Omental fat pad (tissue), 4 donors: ENCODE data around the gene LRRC46. TPM values are rescaled to one million over a fixed set of nuclear protein-coding genes. Genes with fewer than 3 reads are reported as not detected.

Experiments
- ATAC-seq: fragments of 150-250 bp; one replicate; pipeline ENCODE4 v1.9.1; 2016; ENCODE audit warnings: mild to moderate bottlenecking, moderate library complexity; ENCODE audit not compliant: low FRiP score
- DNase-seq: peaks from one replicate; pipeline ENCODE4 v3.0.0-alpha.2; 2019; ENCODE audit warnings: low spot score
- total RNA-seq, 4 donors: library from RNA; depleted of rRNA; stranded (reverse); fragments of >200 nt; gene quantifications; one replicate each; pipeline ENCODE4 v1.1.0, GENCODE V29; 2016
- TF ChIP-seq, protein P1 (sequence below), 3 donors: fragments of 450-650 bp; IDR thresholded peaks; one replicate each; pipeline ENCODE4 v1.5.1; 2016 to 2017; ENCODE audit warnings: antibody characterized with exemption in 3 of 3, mild to moderate bottlenecking in 3 of 3, moderate library complexity in 2 of 3

LRRC46 gene
- total RNA-seq, 4 donors from 2014 or later = 0.24 TPM; not detected in 3

DNA sequence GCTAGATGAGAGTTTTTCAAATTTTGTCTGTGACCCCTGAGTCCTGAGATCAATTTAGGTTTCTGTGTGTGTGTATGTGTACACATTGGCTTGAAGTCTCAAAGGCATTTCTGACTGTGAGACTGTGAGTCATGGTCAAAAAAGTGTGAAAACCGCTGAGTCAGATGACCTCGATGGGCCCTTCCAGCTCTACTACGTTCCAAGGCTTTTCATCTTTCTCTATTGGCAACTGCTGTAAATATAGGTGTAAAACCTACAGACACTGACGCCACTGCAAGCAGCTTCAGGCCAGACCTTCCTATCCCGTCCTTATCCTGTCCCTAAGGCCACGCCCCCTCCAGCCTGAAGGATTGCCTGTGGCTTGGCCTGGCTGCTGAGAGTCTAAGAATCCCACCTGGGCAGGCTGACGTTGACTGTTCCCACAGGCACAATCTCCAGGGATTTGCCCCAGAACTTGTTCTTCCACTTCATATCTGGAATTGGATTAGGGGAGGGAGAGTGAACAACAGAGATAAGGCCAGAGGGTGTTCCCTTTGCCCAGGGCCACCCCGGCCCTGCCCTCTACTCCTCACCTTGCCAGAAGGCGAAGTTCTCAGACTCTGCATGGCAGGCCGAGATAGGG, 21.2 kb upstream of the LRRC46 start:
- peak; percentile 79 for ATAC-seq
- no peak for DNase-seq
- TF ChIP-seq, protein P1, sequence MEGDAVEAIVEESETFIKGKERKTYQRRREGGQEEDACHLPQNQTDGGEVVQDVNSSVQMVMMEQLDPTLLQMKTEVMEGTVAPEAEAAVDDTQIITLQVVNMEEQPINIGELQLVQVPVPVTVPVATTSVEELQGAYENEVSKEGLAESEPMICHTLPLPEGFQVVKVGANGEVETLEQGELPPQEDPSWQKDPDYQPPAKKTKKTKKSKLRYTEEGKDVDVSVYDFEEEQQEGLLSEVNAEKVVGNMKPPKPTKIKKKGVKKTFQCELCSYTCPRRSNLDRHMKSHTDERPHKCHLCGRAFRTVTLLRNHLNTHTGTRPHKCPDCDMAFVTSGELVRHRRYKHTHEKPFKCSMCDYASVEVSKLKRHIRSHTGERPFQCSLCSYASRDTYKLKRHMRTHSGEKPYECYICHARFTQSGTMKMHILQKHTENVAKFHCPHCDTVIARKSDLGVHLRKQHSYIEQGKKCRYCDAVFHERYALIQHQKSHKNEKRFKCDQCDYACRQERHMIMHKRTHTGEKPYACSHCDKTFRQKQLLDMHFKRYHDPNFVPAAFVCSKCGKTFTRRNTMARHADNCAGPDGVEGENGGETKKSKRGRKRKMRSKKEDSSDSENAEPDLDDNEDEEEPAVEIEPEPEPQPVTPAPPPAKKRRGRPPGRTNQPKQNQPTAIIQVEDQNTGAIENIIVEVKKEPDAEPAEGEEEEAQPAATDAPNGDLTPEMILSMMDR (IDR thresholded peaks at IDR 0.05) = no peak

DNA sequence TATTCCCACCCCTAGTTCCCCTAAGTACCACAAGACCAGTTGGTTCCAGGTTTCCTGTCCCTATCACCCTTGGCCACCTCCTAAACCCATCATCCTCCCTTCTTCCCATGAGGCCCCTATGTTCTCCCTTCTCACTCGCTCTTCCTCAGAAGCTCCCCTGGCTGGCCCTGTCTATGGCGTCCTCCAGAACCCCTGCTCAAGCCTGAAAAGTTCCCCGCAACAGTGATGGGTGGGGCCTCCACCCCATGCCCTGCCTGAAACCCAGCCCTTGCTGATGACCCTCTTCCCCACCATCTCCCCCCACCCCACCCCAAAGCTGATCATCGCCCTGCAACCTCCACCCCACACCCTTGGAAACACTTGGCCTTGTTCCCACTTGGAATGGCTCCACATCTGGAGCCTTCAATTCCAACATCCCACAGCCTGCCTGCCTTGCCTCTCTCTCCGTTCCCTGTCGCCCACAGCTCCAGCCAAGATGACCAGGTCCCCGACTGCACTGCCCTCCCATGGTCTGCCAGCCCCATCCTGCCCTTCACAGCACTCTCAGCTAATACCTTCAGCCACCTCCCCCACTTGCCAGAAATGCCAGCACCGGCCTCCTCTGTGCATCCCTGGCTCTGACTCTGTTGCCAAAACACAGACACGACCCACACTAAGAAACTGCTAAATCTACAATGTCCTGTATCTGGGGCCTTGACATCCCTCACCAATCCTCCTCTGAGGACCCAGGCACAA, 20.4 kb upstream of the LRRC46 start:
- no peak for DNase-seq
- TF ChIP-seq, protein P1 (IDR thresholded peaks at IDR 0.05) = no peak
- no peak for ATAC-seq

DNA sequence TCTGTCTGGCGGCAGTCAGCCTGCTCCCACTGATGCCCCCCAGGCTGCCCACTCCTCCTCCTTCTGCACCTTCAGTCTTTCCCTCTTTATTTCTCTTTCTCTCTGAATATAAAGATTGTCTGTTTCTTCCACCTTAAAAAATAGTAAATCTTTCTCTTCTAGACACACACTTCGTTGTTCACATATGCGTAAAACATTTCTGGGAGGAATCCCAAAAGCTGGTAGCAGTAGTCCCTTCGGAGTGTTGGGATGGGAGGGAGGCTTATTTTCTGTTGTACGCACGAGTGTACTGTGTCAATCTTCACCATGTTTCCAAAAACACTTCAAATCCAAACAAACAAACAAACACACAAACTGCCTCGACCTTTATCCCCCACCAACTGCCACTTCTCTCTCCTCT, 19.8 kb upstream of the LRRC46 start:
- DNase-seq = no peak
- ATAC-seq = no peak
- TF ChIP-seq, protein P1 (IDR thresholded peaks at IDR 0.05) = no peak

DNA sequence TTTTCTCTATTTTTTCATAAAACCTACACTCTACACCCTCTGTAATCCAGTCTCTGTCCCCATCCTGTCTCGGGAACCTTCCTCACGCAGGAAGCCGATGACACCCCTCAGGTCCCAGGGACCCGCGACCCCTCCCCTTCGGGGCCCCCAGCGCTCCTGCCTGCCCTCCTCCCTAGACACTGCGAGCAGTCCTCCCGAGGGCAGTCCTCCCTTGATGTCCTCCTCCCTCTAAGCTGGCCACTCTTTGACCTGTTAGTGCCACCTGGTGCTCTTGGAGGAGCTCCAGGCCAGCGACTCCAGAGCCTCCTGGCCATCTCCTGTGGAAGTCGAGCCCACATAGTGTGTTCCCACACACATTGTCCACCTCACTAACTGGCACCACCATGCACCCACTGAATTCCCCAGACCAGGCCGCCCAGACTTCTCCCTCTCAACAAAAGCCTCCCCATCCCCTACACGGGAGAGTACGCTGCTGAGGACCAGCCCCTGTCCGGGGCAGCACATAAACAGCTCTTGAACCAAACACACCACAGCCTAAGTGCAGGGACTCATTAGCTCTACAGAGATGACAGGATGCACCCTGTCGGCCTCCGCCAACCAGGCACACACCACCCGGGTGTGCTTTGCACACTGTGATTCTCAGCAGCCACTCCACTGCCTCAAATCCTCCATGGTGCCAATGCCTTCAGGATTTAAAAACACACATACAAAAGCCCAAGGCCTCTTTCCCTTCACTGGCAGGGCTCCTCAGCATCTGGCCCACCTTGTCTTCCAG, 19.1 kb upstream of the LRRC46 start:
- ATAC-seq (no peak), DNase-seq (no peak)
- TF ChIP-seq, protein P1 (IDR thresholded peaks at IDR 0.05) = no peak

DNA sequence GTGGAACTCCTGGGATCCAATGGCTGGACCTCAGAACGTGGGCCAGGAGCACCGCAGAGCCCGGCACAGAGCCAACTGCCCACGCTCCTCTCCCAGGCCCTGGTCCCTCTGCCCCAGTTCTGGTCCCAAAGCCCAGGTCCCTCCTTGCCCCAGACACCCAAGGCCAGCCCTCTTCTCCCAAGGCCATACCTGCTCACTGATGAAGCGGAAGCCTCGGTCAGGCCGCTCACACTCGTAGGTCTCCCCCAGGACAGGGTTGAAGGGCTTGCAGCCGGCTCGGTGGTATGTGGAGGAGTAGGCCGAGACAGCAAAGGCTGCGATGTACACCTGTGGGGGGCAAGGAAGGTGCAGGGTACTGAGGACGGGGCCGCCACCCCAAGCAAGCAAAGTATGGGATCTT, 18.4 kb upstream of the LRRC46 start:
- TF ChIP-seq, protein P1 (IDR thresholded peaks at IDR 0.05) = no peak
- no peak for DNase-seq
- no peak for ATAC-seq

DNA sequence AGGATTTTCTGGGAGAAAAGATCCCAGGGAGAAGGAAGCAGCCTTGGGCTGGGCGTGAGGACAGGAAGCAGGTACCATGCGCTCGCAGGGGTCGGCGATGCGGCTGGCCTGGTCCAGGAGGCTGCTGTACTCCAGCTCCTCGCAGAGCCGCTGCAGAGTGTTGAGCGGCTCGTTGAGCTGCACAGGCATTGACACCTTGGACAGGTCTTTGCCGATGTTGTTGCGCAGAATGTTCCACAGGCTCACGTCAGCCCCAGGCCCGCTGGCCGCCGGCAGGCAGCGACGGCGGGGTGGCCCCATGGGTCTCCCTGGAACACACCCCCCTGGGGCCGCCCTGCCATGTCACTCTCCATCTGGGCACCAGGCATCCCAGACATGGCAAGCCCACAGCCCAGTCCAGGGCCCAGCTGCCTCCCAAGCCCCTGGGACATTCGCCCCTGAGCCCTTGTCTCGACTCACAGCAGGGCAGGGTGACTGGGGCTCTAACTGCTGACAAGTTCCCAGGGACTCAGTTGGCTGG, 17.9 kb upstream of the LRRC46 start:
- DNase-seq = no peak
- TF ChIP-seq, protein P1 (IDR thresholded peaks at IDR 0.05) = no peak
- no peak for ATAC-seq
